H1 (cell line): ENCODE measurements around the gene CDH26. TPM values are rescaled to one million over a fixed set of nuclear protein-coding genes. Genes with fewer than 3 reads are reported as not detected.

Source experiments
- CHD7 ChIP-seq: fragments of 300-600 bp; sonication (generic); IDR thresholded peaks from 2 replicates; pipeline ENCODE4 v1.7.1; 2012; ENCODE audit warnings: low read length, moderate library complexity, mild to moderate bottlenecking, inconsistent platforms; ENCODE audit not compliant: insufficient replicate concordance
- polyA plus RNA-seq, 7 experiments: library from polyadenylated mRNA; depleted of rRNA in 3 of 7; stranded (reverse) in 5 of 7; unstranded in 2 of 7; fragments of >200 nt in 5 of 7; fragments of 200-250 nt in 2 of 7; gene quantifications; 1 replicate in 5 of 7; 2 replicates in 1 of 7; 4 replicates in 1 of 7; pipeline versions ENCODE4 v1.2.1 to v1.2.3, GENCODE V29; 2011 to 2013; ENCODE audit warnings: missing spikeins in 2 of 7, mixed read lengths in 2 of 7
- total RNA-seq: library from RNA; stranded (reverse); fragmentation: NEBNext Ultra II Directional; extraction: Animal tissue kit (Norgen Biotek cat#: 25700); gene quantifications from 2 replicates; pipeline ENCODE4 v1.2.1, GENCODE V29; 2021

CDH26 gene
- total and polyA plus RNA-seq, 2 of the 8 experiments (the other 6 are each of a cell fraction or from before 2014, with no cell fraction given) = 1.5 to 1.7 TPM

- TF ChIP-seq CHD7 = no peak
Observed at GRCh38 chr20:60024245-60024644, 66.0 kb downstream of the CDH26 start (continued).
